HG03060 (cell line): ENCODE data around the gene THRAP3.
"Not testable (repeated sequence)": the region's sequence is repeated elsewhere in the genome, so short reads cannot be mapped to it uniquely, and the experiment has no call there.

Experiments
- ATAC-seq: cut with Tn5 transposase; IDR thresholded peaks from one replicate; pipeline ENCODE4 v1.9.1; 2021; ENCODE audit warnings: low read depth, moderate number of reproducible peaks; ENCODE audit not compliant: unreplicated experiment

THRAP3 gene, protein sequence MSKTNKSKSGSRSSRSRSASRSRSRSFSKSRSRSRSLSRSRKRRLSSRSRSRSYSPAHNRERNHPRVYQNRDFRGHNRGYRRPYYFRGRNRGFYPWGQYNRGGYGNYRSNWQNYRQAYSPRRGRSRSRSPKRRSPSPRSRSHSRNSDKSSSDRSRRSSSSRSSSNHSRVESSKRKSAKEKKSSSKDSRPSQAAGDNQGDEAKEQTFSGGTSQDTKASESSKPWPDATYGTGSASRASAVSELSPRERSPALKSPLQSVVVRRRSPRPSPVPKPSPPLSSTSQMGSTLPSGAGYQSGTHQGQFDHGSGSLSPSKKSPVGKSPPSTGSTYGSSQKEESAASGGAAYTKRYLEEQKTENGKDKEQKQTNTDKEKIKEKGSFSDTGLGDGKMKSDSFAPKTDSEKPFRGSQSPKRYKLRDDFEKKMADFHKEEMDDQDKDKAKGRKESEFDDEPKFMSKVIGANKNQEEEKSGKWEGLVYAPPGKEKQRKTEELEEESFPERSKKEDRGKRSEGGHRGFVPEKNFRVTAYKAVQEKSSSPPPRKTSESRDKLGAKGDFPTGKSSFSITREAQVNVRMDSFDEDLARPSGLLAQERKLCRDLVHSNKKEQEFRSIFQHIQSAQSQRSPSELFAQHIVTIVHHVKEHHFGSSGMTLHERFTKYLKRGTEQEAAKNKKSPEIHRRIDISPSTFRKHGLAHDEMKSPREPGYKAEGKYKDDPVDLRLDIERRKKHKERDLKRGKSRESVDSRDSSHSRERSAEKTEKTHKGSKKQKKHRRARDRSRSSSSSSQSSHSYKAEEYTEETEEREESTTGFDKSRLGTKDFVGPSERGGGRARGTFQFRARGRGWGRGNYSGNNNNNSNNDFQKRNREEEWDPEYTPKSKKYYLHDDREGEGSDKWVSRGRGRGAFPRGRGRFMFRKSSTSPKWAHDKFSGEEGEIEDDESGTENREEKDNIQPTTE

GRCh38 chr1:36223996-36224536 is at the start of gene THRAP3:
TSS of gene THRAP3 (plus strand) at chr1:36224443. CDS start at chr1:36282564, 58,121 bp downstream.
- peak; percentile 88 for ATAC-seq

GRCh38 chr1:36174713-36175112 is 49.5 kb upstream of the THRAP3 start:
- ATAC-seq, result no peak

GRCh38 chr1:36175137-36176095 is 48.8 kb upstream of the THRAP3 start:
- no peak for ATAC-seq

GRCh38 chr1:36176106-36176949 is 47.9 kb upstream of the THRAP3 start:
- no peak for ATAC-seq

DNA sequence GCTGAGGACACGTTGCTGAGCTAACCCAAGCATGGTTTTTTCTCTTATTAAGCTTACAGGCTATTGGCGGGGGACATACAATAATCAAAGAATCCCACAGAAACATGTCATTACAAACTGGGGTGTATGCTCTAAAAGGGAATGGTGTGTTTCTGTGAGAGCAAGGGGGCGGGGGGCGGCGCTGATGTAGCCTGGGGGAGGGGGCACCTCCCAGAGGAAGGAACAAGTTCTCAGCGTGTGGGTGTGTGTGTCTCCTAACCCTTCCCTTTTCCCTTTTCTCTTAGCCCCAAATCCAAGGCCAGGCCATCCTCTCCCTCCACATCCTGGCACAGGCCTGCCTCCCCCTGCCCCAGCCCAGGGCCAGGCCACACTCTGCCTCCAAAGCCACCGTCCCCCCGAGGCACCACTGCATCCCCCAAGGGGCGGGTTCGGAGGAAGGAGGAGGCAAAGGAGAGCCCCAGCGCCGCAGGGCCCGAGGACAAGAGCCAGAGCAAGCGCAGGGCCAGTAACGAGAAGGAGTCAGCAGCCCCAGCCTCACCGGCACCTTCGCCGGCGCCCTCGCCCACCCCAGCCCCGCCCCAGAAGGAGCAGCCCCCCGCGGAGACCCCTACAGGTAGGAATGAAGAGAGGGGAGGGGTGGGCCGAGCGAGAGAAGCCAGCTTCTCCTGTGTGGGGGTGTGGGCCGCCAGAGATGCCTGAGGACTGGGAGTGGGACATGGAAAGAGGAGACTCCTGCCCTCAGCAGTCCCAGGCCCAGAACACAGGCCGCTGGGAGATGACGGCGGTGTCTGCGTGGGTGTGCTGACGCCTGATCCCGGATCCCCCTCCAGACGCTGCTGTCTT is 46.4 kb upstream of the THRAP3 start:
- no peak for ATAC-seq

DNA sequence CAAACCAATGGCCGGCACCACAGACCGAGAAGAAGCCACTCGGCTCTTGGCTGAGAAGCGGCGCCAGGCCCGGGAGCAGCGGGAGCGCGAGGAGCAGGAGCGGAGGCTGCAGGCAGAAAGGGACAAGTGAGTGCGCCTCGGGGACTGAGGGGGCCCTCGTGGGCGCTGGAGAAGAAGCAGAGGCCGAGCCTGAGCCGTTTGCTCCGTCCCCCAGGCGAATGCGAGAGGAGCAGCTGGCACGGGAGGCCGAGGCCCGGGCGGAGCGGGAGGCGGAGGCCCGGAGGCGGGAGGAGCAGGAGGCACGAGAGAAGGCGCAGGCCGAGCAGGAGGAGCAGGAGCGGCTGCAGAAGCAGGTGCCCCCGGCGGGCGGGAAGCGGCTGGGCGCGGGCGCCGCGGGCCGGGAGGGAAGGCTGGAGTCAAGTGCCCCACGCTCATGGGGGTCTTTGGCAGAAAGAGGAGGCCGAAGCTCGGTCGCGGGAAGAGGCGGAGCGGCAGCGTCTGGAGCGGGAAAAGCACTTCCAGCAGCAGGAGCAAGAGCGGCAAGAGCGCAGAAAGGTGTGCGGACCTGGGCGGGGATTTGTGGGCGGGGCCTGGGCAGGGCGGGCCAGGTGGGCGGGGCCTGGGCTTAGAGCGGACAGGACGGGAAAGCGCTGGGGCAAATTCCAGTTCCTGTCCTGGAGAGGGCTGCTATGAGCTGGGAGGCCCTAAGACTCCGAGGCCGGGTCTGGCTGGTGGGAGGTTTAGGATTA is 45.6 kb upstream of the THRAP3 start:
- no peak for ATAC-seq

- ATAC-seq, result no peak
These were observed 45.0 kb upstream of the THRAP3 start for GRCh38 chr1:36179220-36179600.

GRCh38 chr1:36182734-36183133 is 41.5 kb upstream of the THRAP3 start:
- ATAC-seq, result no peak

- ATAC-seq, result no peak
These were observed 40.9 kb upstream of the THRAP3 start for GRCh38 chr1:36183309-36183856.

GRCh38 chr1:36187800-36188593 is 36.2 kb upstream of the THRAP3 start:
- no peak for ATAC-seq

- not testable (repeated sequence) for ATAC-seq
These were observed 27.4 kb upstream of the THRAP3 start for GRCh38 chr1:36196805-36197204.

DNA sequence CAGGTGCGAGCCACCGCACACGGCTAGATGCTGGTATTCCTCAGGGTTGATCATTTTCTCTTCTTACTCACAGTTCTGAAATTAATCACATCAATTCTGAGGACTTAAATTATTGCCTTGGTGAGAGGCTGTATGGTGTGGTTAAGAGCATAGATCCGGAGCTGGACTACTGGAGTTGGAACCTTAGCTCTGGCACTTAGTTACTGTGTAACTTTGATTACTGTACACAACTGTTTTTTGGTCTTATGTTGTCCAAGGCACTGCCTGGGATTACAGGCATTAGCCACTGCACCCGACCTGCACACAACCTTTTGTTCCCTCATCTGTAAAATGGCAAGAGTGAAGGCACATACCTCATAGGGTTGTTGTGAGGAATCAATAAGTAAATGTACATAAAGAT is 25.6 kb upstream of the THRAP3 start:
- ATAC-seq, result no peak

DNA sequence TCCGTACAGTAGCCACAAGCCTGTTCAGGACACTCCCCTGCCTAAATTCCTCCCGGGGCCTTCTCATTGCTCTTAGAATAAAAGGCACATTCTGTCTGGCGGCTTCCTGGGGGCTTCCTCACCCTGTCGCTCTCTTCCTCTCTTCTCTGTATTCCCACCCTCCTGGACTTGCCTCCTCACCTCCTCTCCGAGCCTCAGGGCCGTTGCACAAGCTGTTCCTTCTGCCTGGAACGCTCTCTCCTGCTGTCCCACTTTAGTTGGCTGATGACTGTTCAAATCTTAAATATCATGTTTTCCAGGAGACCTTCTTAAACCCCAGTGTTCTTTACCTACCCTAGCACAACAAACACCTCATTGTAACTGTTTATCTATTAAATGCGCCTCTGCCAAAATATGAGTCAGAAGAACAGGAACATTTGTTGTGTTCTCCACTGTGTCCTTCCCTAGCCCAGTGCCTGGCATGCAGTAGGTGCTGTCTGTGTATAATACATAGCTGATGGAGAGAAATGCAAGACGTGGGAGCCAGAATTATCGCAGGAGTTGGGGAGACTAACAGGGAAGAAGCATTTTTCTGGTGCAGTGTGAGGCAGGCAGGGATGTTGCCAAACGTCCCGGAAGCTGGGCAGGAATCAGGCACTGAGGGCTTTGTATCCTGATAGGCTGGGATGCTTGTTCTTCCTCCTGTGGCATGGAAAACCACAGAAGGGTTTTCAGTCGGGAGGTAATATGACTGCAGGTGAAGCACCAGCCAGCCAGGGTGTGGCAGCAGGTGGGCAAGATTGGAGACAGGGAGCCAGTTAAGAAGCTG is 24.1 kb upstream of the THRAP3 start:
- no peak for ATAC-seq

GRCh38 chr1:36203027-36203553 is 21.2 kb upstream of the THRAP3 start:
- no peak for ATAC-seq

DNA sequence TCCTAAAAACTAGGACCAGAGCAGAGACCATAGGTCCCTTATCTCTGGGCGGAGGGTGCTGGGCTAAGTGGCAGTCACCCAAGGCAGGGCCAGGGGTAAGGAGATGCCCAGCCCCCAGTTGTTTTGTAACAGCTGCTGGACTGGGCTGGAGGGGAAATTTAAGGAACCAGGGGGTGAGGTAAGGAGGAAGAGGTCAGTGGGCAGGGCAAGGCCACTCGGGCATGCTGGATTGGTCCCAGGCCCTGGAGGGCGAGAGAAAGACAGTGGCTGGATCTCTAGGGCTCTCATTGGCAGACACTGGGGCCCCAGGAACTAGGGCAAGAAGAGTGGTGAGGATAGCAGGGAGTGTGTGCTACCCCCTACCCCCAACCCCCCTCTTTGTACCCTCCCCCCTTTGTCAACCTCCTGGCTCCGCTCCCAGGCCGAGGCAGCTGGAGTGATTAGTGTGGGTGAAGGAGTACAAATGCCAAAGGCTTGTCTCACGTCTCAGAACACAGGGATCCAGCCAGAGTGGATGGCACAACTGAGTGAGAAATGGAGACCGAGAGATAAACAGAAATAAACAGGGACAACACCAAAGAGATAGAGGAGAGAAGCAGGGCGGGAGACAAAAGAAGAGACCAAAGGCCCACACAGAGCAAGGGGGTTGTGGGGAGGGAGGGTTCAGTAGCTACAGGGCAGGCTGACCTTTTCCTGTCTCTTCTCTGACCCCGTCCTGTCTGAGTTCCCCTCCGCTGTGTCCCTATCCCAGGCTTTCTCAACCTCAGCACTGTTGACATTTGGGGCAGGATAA is 20.5 kb upstream of the THRAP3 start:
- no peak for ATAC-seq
